Urinary bladder (tissue), 4 donors: Measurements from ENCODE around the gene AZU1. TPM values are rescaled to one million over a fixed set of nuclear protein-coding genes. Genes with fewer than 3 reads are reported as not detected.
"Not testable (repeated sequence)": the region's sequence is repeated elsewhere in the genome, so short reads cannot be mapped to it uniquely, and the experiment has no call there.

Experiments
- DNase-seq: peaks from one replicate; pipeline ENCODE4 v3.0.0-alpha.2; 2015; ENCODE audit errors: extremely low spot score
- H3K27ac ChIP-seq: one replicate; pipeline ENCODE4 v1.5.1; 2013; ENCODE audit warnings: low read depth, mild to moderate bottlenecking, moderate library complexity
- H3K36me3 ChIP-seq: one replicate; pipeline ENCODE4 v1.6.1; 2013; ENCODE audit warnings: mild to moderate bottlenecking, moderate library complexity; ENCODE audit not compliant: insufficient read depth
- H3K4me1 ChIP-seq: one replicate; pipeline ENCODE4 v1.6.1; 2013; ENCODE audit warnings: mild to moderate bottlenecking, moderate library complexity; ENCODE audit not compliant: insufficient read depth
- H3K4me3 ChIP-seq: one replicate; pipeline ENCODE4 v1.5.1; 2013; ENCODE audit warnings: low read depth, low read length
- WGBS: extraction: QIAGEN DNeasy Blood & Tissue Kit; methylation state at CpG from one replicate; pipeline ENCODE4 v1.1.7; 2013; 5-methylcytosine and 5-hydroxymethylcytosine counted together
- polyA plus RNA-seq: library from polyadenylated mRNA; stranded (reverse); fragments of 200-250 nt; gene quantifications from one replicate; pipeline ENCODE4 v1.2.3, GENCODE V29; 2013
- total RNA-seq: library from RNA; depleted of rRNA; stranded (reverse); fragments of >200 nt; gene quantifications from one replicate; pipeline ENCODE4 v1.2.3, GENCODE V29; 2014
- donor health status: healthy with polysubstance abuse.
- donor health status: healthy.

Gene AZU1
- total and polyA plus RNA-seq, 2 donors, result 0.15 TPM; not detected in 1

DNA sequence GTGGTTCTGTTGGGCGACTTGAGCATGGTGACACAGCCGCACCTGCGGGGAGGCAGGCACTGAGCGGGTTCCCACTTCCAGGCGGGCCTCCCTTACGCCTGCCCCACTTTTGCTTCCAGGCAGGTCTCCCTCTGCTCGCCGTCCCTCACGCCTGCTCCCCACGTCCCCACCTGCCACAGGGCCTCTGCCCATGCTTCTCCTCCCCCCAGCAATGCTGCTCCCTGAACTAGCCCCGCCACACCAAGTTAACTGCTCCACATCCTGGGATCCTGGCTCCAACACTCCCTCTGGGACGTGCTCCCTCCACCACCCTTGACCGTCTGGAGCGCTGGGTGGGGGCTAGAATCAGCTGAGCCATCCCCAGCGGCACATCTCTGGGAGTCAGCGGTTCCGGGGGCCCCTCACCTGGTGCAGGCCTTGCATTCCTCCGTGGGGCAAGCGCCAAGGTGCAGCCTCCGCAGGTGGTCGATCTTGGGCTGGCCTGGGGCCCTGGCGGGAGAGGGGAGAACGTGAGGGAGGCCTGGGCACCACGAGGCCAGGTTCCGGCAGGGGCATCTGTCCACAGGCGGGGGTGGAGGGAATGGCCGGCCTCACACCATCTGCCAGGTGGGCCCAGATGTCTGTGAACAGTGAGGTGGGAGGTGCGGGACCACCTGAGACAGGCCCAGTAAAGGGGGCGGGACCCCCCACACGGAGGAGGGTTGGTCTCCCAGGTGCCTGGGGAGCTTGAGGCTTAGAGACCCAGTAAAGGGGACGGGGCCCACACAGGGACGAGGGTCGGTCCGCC is 41.0 kb downstream of the AZU1 start:
- no peak for DNase-seq
- Histone ChIP-seq H3K27ac (peak overlapping the region; percentile 83), H3K4me1 (no peaks in the 10 kb centered on the region), H3K4me3 (no peak overlapping the region), H3K36me3 (peaks cover 2% of the 10 kb centered on the region)
- 87% methylated on average over 34 of the region's 34 CpGs for WGBS

DNA sequence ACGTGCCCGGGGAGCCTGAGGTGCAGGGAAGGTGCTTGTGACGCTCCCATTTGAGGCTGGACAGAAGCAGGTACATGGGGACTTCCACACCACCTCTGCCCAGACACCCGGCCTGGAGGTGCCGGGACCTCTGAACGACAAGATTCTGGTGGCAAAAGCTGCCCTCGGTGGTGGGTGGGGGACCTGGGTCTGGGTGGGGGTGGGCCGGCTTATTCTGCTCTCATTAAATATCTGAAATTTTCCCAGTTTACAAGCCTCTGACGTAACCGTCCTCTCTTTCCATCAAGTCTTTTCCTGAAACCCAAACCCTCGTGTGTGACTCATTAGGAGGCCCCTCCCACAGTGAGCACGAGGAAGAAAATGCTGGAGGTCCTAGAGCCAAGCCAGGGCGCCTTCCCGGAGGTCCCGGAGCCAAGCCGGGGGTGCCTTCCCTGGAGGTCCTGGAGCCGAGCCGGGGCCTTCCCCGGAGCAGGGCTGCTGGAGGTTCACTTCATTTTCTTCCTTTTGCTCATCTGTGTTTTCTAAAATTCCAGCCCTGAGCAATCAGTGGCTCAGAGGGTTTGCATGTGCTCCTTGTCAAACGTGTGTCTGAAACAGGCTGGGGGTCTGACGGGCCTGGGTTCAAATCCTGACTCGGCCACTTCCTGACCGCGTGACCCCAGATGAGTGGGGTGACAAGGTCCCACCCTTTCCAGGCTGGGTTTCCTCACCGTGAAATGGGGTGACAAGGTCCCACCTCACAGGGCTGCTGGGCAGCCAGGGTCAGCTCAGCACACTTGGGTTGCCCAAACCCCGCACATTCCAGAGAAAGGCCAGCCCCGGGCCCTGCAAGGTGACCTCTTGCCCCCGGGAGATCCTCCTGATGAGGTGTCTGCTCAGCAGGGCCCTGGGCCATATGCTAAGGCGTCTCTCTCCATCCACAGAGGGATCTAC is 41.9 kb downstream of the AZU1 start:
- 45% methylated on average over 29 of the region's 29 CpGs for WGBS
- DNase-seq, result no peak
- H3K36me3 ChIP-seq, result peaks cover 2% of the 10 kb centered on the region
- H3K4me3 ChIP-seq, result no peak overlapping the region
- peak overlapping the region; percentile 83 for H3K27ac ChIP-seq
- H3K4me1 ChIP-seq, result no peaks in the 10 kb centered on the region

DNA sequence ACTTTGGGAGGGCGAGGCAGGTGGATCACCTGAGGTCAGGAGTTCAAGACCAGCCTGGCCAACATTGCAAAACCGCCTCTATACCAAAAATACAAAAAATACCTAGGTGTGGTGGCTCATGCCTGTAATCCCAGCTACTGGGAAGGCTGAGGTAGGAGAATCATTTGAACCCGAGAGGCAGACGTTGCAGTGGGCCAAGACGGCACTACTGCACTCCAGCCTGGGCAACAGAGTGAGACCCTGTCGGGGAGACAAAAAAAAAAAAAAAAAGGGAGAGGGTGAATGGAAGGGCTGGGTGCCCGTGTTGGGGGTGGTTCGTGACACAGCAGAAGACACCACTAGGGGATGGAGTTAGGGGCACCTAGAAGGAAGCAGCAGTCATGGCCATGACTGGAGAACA is 42.7 kb downstream of the AZU1 start:
- Histone ChIP-seq H3K4me1 (no peaks in the 10 kb centered on the region), H3K27ac (no peak overlapping the region), H3K4me3 (no peak overlapping the region), H3K36me3 (peaks cover 2% of the 10 kb centered on the region)
- DNase-seq, result no peak
- 89% methylated on average over 8 of the region's 8 CpGs for WGBS

DNA sequence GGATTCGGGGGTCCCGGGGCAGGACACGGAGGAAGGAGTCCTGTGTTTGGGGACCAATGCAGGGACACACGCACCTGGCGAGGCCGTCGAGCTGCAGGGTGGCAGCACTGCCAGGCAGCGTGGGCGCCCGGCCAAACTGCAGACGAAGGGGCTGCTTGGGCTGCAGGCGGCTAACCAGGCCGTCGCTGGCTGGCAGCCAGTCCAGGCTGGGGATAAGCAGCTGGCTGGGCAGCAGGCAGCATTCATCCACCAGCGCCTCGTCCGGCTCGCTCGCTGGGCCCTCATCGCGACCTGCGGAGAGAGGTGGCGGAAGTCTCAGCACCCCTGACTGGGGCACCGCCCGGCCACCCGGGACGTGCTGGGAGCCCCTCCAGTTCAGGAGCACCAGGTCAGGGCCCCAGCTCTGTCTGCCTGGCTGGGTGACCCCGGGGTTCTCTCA is 43.3 kb downstream of the AZU1 start:
- no peak overlapping the region for H3K27ac ChIP-seq
- WGBS, result 65% methylated on average over 28 of the region's 28 CpGs

DNA sequence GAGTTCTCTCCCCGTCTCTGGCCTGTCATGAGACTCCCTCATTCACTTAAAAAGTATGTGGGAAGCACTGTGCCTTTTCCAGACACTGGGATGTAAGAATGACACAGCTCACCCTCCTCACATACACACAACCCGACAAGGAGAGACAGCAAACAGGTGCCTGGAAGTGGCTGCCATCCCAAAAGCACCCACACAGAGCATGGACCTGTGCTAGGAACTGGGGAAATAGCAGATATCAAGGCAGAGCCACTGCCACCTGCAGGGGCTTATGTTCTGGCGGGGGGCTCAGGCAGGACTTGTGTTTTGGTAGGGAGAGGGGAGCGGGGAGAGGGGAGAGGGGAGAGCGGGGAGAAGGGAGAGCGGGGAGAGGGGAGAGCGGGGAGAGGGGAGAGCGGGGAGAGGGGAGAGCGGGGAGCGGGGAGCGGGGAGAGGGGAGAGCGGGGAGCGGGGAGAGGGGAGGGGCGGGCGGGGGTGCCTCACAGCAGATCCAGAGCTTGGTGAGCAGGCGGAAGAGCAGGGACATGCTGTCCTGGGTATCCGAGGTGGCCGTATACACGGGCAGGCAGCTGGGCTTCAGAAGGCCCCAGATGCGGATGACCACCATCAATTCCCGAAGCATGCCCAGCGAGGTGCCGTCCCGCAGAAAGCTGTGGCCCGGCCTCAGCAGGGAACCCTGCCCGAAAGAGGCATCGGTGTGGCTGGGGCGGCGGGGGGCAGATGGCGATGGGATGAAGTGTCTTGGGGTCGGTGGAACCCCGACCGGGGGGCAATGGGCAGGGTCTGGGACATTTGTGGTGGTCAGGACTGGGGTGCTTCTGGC is 44.0 kb downstream of the AZU1 start:
- Histone ChIP-seq H3K4me1 (no peaks in the 10 kb centered on the region), H3K27ac (peak overlapping the region; percentile 80), H3K4me3 (no peak overlapping the region), H3K36me3 (peaks cover 2% of the 10 kb centered on the region)
- no peak for DNase-seq
- WGBS, result 89% methylated on average over 24 of the region's 33 CpGs

More for the DNA sequence above, 43.3 kb downstream of the AZU1 start:
- Histone ChIP-seq H3K4me3 (no peak overlapping the region), H3K36me3 (peaks cover 2% of the 10 kb centered on the region), H3K4me1 (no peaks in the 10 kb centered on the region)
- no peak for DNase-seq

DNA sequence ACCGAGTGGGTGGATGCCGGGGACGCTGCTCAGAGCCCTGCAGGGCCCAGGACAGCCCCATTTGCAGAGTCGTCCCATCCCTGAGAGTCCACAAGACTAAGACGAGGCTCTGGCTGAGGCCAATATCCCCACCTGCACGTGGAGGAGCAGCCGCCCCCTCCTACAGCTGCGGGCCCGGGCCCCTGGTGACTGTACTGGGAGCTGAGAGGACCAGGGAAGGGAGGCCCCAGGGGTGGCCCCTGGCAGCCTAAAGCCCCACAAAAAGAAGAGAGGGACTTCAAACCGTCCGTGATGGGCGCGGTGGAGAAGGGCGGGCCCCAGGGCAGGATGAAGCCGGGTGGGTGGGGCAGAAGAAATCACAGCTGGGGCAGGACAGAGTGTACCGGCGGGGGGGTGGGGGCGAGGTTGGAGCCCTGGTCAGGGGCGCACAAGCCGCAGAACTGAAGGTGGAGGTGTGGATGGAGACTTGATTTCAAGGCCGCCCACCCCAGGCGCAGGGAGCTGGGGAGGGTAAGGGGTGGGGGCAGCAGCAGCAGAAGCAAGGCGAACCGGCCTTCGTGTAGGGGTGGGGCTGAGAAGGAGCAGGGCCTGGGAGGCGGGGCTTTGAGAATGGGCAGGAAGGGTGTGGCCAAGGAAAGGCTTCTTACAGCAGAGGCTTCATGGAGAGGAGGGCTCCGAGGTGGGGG is 44.8 kb downstream of the AZU1 start:
- Histone ChIP-seq H3K27ac (peak overlapping the region; percentile 80), H3K4me3 (no peak overlapping the region), H3K36me3 (peaks cover 2% of the 10 kb centered on the region), H3K4me1 (no peaks in the 10 kb centered on the region)
- DNase-seq, result no peak
- WGBS, result 71% methylated on average over 27 of the region's 27 CpGs

DNA sequence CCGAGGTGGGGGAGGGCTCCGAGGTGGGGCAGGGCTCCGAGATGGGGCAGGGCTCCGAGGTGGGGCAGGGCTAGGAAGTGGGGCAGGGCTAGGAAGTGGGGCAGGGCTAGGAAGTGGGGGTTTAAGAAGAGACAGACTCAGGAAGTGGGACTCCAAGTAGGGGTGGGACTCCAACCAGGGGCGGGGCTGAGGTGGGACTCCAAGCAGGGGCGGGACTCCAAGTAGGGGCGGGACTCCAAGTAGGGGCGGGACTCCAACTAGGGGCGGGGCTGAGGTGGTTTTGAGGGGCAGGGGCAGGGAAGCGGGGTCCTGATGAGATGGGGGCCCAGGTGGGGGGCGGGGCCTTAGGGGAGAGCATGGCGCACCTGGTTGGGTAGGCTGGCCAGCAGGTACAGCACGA is 45.4 kb downstream of the AZU1 start:
- Histone ChIP-seq H3K4me3 (no peak overlapping the region), H3K36me3 (peaks cover 2% of the 10 kb centered on the region), H3K4me1 (no peaks in the 10 kb centered on the region), H3K27ac (no peak overlapping the region)
- 90% methylated on average over 9 of the region's 13 CpGs for WGBS
- no peak for DNase-seq

DNA sequence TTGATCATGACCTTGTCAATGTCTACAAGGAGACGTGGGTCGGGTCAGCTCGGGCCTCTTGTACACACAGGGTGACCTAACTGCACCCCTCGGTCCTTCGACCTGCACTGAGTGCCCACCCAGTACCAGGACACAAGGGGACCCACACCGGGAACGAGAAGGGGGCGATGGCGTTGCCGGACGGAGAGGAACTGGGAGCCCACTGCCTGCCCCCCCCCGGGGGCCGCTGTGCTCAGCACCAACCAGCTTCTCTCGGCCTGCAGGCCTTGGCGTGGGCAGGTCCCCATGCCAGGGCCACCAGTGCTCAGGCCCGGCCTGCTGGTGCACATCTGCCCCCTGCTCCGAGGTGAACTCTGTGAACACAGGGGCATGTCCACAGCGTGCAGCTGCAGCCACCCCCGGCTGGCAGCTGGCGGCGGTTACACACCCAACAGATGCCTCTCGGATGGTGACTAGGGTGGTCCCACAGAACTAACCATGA is 46.0 kb downstream of the AZU1 start:
- H3K4me1 ChIP-seq, result no peaks in the 10 kb centered on the region
- no peak overlapping the region for H3K4me3 ChIP-seq
- no peak for DNase-seq
- peaks cover 2% of the 10 kb centered on the region for H3K36me3 ChIP-seq
- H3K27ac ChIP-seq, result no peak overlapping the region
- 92% methylated on average over 22 of the region's 22 CpGs for WGBS

DNA sequence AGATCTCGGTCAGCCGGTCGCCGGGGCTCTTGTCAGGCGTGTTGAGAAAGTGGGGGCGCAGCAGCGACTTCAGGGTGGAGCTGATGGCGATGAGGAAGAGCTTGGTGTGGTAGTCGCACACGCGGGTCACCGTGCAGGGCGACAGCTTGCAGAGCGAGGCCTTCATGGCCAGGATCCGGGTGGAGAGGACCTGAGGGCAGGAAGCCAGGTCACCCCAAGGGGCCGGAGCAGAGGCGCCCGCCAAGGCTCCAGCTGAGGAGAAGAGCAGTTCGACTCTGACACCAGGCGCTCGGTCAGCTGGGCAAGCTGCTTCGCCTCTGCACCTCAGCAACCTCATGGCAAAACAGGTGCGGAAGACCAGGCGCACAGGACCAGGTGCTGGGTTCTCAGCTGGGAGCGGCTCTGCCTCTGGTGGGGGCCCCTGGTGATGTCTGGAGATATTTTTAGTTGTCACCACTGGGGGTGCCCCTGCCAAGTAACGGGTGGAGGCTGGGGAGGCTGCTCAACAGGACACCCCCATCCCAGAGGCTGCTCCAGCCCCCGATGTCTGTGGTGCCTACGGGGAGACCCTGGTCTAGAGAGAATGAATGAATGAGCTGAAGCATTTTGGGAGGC is 47.7 kb downstream of the AZU1 start:
- no peak overlapping the region for H3K27ac ChIP-seq
- H3K36me3 ChIP-seq, result peaks cover 2% of the 10 kb centered on the region
- no peak overlapping the region for H3K4me3 ChIP-seq
- WGBS, result 94% methylated on average over 28 of the region's 28 CpGs
- DNase-seq, result no peak
- no peaks in the 10 kb centered on the region for H3K4me1 ChIP-seq

DNA sequence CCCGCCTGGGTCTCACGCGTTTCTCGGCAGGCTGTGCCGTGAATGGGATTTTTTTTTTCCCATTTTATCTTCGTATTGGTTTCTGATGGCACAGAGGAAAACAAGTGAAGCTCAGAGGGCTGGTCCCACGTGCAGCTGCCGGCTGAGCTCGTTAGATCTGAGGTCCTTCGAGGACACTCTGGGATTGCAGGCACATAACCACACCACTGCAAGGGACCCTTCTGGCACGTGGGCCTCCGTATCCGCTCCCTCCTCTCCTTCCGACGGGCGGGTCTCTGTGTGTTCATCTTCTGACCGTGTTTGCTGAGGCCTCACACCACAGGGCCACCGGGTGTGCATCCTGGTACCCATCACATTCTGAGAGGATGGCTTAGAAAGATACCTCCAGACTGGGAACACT is 48.5 kb downstream of the AZU1 start:
- 78% methylated on average over 18 of the region's 18 CpGs for WGBS
- DNase-seq, result no peak
- no peak overlapping the region for H3K27ac ChIP-seq
- H3K4me1 ChIP-seq, result no peaks in the 10 kb centered on the region
- peaks cover 1% of the 10 kb centered on the region for H3K36me3 ChIP-seq
- no peak overlapping the region for H3K4me3 ChIP-seq

DNA sequence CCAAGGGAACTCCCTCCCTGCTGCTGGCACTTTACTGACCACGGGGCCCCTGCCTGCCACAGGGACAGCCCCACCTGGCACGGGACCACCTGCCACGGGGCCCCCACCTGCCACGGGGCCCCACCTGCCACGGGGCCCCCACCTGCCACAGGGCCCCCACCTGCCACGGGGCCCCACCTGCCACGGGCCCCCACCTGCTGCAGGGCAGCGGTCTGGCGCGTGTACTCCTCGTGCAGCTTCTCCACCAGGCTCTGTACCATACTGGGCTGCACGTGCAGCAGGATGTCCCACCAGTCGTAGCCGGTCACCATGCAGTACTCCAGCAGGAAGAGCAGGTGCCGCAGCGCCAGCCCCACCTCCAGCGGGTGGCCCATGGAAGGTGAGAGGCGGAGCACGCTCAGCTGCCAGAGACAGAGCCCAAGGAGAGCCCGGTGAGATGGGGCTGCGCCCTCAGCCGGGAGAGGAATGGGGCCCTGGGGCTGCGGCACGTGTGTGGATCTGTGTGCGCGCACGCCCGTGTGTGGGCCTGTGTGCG is 49.2 kb downstream of the AZU1 start:
- Histone ChIP-seq H3K36me3 (peaks cover 2% of the 10 kb centered on the region), H3K4me1 (no peaks in the 10 kb centered on the region), H3K27ac (no peak overlapping the region), H3K4me3 (no peak overlapping the region)
- DNase-seq, result no peak
- WGBS, result 91% methylated on average over 29 of the region's 29 CpGs

DNA sequence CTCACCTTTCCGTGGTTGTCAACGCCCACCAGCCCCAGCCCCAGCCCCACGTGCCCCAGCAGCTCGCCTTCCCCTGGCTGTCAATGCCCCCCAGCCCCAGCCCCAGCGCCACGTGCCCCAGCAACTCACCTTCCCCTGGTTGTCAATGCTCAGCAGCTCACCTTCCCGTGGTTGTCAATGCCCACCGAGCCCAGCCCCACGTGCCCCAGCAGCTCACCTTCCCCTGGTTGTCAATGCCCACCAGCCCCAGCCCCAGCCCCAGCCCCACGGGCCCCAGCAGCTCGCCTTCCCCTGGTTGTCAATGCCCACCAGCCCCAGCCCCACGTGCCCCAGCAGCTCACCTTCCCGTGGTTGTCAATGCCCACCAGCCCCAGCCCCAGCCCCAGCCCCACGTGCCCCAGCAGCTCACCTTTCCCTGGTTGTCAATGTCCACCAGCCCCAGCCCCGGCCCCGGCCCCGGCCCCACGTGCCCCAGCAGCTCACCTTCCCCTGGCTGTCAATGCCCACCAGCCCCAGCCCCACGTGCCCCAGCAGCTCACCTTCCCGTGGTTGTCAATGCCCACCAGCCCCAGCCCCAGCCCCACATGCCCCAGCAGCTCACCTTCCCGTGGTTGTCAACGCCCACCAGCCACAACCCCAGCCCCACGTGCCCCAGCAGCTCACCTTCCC is 50.5 kb downstream of the AZU1 start:
- WGBS, result 91% methylated on average over 23 of the region's 23 CpGs
- not testable (repeated sequence) for H3K36me3 ChIP-seq, H3K27ac ChIP-seq

More for the DNA sequence above, 50.5 kb downstream of the AZU1 start:
- DNase-seq, H3K4me1 ChIP-seq, H3K4me3 ChIP-seq: not testable (repeated sequence)
